ENCODE data around the gene TBC1D4.
"Not testable (repeated sequence)": the region's sequence is repeated elsewhere in the genome, so short reads cannot be mapped to it uniquely, and the experiment has no call there.

DNA sequence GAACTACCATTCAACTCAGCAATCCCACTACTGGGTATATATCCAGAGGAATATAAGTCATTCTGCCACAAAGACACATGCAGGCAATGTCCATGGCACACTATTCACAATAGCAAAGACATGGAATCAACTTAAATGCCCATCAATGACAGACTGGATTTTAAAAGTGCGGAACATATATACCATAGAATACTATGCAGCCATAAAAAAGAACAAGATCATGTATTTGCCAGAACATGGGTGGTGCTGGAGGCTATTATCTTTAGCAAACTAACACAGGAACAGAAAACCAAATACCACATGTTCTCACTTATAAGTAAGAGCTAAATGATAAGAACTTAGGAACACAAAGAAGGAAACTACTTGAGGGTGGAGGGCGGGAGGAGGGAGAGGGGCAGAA, 47.8 kb downstream of the TBC1D4 start:
- TF ChIP-seq POLR2A (IDR thresholded peaks at IDR 0.05); POLR2AphosphoS5 (IDR thresholded peaks at IDR 0.05); EP300 (IDR thresholded peaks at IDR 0.05; ENCODE audit: low read depth): not testable (repeated sequence)
- TF ChIP-seq, protein P1, sequence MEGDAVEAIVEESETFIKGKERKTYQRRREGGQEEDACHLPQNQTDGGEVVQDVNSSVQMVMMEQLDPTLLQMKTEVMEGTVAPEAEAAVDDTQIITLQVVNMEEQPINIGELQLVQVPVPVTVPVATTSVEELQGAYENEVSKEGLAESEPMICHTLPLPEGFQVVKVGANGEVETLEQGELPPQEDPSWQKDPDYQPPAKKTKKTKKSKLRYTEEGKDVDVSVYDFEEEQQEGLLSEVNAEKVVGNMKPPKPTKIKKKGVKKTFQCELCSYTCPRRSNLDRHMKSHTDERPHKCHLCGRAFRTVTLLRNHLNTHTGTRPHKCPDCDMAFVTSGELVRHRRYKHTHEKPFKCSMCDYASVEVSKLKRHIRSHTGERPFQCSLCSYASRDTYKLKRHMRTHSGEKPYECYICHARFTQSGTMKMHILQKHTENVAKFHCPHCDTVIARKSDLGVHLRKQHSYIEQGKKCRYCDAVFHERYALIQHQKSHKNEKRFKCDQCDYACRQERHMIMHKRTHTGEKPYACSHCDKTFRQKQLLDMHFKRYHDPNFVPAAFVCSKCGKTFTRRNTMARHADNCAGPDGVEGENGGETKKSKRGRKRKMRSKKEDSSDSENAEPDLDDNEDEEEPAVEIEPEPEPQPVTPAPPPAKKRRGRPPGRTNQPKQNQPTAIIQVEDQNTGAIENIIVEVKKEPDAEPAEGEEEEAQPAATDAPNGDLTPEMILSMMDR (IDR thresholded peaks at IDR 0.05): not testable (repeated sequence)
